ENCODE measurements around the gene DYNLRB1.

DYNLRB1 gene

DNA sequence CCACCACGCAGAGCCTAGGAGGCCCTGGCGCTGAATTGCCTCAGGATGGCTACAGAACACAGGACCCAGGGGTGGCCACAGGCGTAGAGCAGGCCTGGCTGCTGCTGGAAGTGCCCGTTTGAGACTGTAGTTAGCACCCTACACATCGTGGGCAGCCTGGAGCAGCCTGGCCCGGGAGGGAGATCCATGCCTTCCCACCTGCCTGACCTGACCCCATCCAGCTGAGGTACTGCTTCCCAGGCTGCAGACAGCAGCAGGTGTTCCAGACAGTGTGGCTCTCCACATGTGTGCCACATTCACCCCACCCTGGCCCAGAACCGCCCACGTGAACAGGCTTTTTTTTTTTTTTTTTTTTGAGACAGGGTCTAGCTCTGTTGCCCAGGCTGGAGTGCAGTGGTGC, 21.4 kb downstream of the DYNLRB1 start:
- no peaks in the 10 kb centered on the region for H3K4me1 ChIP-seq (ENCODE audit: insufficient read depth, low read length, poor library complexity, severe bottlenecking)
- H3K9me2 ChIP-seq (replicated peaks; ENCODE audit: low read depth, low read length): no peaks in the 10 kb centered on the region
- H3K4me3 ChIP-seq (ENCODE audit: low read length, poor library complexity, severe bottlenecking): no peak overlapping the region
- H3K9me3 ChIP-seq (ENCODE audit: insufficient read depth, low read depth, low read length): no peaks in the 10 kb centered on the region
- H3K9ac ChIP-seq (ENCODE audit: low read depth, low read length, poor library complexity, severe bottlenecking): no peak overlapping the region
- H2AFZ ChIP-seq (ENCODE audit: low read length): no peak overlapping the region
- TF ChIP-seq EZH2phosphoT487 (IDR thresholded peaks at IDR 0.05; ENCODE audit: borderline replicate concordance) (no peak), CTCF (conservative IDR thresholded peaks at IDR 0.05; ENCODE audit: low read length) (no peak)
- H3K79me2 ChIP-seq (ENCODE audit: insufficient read depth, low read length): peaks cover 2% of the 10 kb centered on the region; the same call in 1 of the 2 replicates
- no peaks in the 10 kb centered on the region for H3F3A ChIP-seq (ENCODE audit: low read depth)
- H3K27me3 ChIP-seq (ENCODE audit: insufficient read depth, low read length, poor library complexity, severe bottlenecking): no peaks in the 10 kb centered on the region
- H3K4me2 ChIP-seq (ENCODE audit: low read depth, low read length, poor library complexity, severe bottlenecking): no peak overlapping the region
- peaks cover 81% of the 10 kb centered on the region; the same call in 1 of the 2 replicates for H3K36me3 ChIP-seq (ENCODE audit: insufficient read depth, low read length)
- no peaks in the 10 kb centered on the region for H4K20me1 ChIP-seq (ENCODE audit: insufficient read depth, low read length, poor library complexity, severe bottlenecking)

DNA sequence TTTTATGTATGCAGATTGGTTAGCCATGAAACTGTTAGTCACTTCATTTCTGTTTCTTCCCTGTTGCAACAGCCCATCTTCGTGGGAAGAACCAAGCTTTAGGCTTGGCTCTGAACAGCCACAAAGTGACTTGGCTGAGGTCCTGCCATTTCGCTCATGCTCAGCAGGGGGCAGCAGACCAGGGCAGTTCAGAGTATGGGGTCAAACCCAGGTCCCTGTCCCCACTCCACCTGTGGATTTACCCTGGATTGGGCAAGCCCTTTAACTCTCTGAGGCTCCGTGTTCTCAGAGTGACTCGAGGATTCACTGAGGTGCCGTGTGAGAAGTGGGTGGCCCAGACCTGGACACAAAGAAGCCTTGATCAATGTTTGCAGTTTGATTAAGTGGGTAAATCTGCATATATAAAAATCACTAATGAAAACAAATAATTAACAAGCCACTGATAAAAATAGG, 22.5 kb downstream of the DYNLRB1 start:
- TF ChIP-seq EZH2phosphoT487 (IDR thresholded peaks at IDR 0.05; ENCODE audit: borderline replicate concordance): no peak
- TF ChIP-seq CTCF (conservative IDR thresholded peaks at IDR 0.05; ENCODE audit: low read length): peak; percentile 86
- no peaks in the 10 kb centered on the region for H4K20me1 ChIP-seq (ENCODE audit: insufficient read depth, low read length, poor library complexity, severe bottlenecking)
- H3K27me3 ChIP-seq (ENCODE audit: insufficient read depth, low read length, poor library complexity, severe bottlenecking): no peaks in the 10 kb centered on the region
- H3K9me2 ChIP-seq (replicated peaks; ENCODE audit: low read depth, low read length): no peaks in the 10 kb centered on the region
- H3K79me2 ChIP-seq (ENCODE audit: insufficient read depth, low read length): no peaks in the 10 kb centered on the region
- no peak overlapping the region for H3K4me3 ChIP-seq (ENCODE audit: low read length, poor library complexity, severe bottlenecking)
- no peak overlapping the region for H3K4me2 ChIP-seq (ENCODE audit: low read depth, low read length, poor library complexity, severe bottlenecking)
- H2AFZ ChIP-seq (ENCODE audit: low read length): no peak overlapping the region
- H3K36me3 ChIP-seq (ENCODE audit: insufficient read depth, low read length): peaks cover 73% of the 10 kb centered on the region; the same call in 1 of the 2 replicates
- H3F3A ChIP-seq (ENCODE audit: low read depth): no peaks in the 10 kb centered on the region
- H3K9me3 ChIP-seq (ENCODE audit: insufficient read depth, low read depth, low read length): no peaks in the 10 kb centered on the region
- no peaks in the 10 kb centered on the region for H3K4me1 ChIP-seq (ENCODE audit: insufficient read depth, low read length, poor library complexity, severe bottlenecking)
- no peak overlapping the region for H3K9ac ChIP-seq (ENCODE audit: low read depth, low read length, poor library complexity, severe bottlenecking)

GRCh38 chr20:34539756-34540155, 23.5 kb downstream of the DYNLRB1 start:
- no peak overlapping the region for H2AFZ ChIP-seq (ENCODE audit: low read length)
- no peaks in the 10 kb centered on the region for H3K9me3 ChIP-seq (ENCODE audit: insufficient read depth, low read depth, low read length)
- H3K79me2 ChIP-seq (ENCODE audit: insufficient read depth, low read length): no peaks in the 10 kb centered on the region
- H3K27me3 ChIP-seq (ENCODE audit: insufficient read depth, low read length, poor library complexity, severe bottlenecking): no peaks in the 10 kb centered on the region
- no peak for TF ChIP-seq CTCF (conservative IDR thresholded peaks at IDR 0.05; ENCODE audit: low read length)
- TF ChIP-seq EZH2phosphoT487 (IDR thresholded peaks at IDR 0.05; ENCODE audit: borderline replicate concordance): no peak
- no peaks in the 10 kb centered on the region for H3F3A ChIP-seq (ENCODE audit: low read depth)
- no peak overlapping the region for H3K4me2 ChIP-seq (ENCODE audit: low read depth, low read length, poor library complexity, severe bottlenecking)
- no peaks in the 10 kb centered on the region for H3K4me1 ChIP-seq (ENCODE audit: insufficient read depth, low read length, poor library complexity, severe bottlenecking)
- no peak overlapping the region for H3K4me3 ChIP-seq (ENCODE audit: low read length, poor library complexity, severe bottlenecking)
- peaks cover 63% of the 10 kb centered on the region; the same call in 1 of the 2 replicates for H3K36me3 ChIP-seq (ENCODE audit: insufficient read depth, low read length)
- H3K9ac ChIP-seq (ENCODE audit: low read depth, low read length, poor library complexity, severe bottlenecking): no peak overlapping the region
- H4K20me1 ChIP-seq (ENCODE audit: insufficient read depth, low read length, poor library complexity, severe bottlenecking): no peaks in the 10 kb centered on the region
- no peaks in the 10 kb centered on the region for H3K9me2 ChIP-seq (replicated peaks; ENCODE audit: low read depth, low read length)

All from Loucy (cell line).